ENCODE results near the gene ZC3H15.

The ZC3H15 gene

DNA sequence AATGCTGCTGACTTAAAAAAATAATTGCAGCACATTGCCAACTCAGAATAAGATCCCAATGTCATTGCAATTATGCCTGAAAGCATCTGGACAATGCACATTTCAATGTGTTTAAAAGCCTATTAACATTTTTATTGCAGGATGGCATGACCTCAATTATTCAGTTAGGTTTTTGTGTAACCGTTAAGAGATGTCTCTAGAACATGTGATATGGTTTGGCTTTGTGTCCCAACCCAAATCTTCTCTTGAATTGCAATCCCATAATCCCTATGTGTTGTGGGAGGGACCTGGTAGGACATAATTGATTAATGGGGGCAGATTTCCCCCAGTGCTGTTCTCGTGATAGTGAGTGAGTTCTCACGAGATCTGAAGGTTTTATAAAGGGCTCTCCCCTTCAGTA lies 43.2 kb upstream of the ZC3H15 start:
- no peak for TF ChIP-seq GABPA (IDR thresholded peaks at IDR 0.05; ENCODE audit: low read depth)
- TF ChIP-seq SPI1 (IDR thresholded peaks at IDR 0.05; ENCODE audit: borderline replicate concordance, low read depth) = no peak
- TF ChIP-seq POLR2AphosphoS5 (IDR thresholded peaks at IDR 0.05; ENCODE audit: low read depth) = no peak
- TF ChIP-seq, protein P1, sequence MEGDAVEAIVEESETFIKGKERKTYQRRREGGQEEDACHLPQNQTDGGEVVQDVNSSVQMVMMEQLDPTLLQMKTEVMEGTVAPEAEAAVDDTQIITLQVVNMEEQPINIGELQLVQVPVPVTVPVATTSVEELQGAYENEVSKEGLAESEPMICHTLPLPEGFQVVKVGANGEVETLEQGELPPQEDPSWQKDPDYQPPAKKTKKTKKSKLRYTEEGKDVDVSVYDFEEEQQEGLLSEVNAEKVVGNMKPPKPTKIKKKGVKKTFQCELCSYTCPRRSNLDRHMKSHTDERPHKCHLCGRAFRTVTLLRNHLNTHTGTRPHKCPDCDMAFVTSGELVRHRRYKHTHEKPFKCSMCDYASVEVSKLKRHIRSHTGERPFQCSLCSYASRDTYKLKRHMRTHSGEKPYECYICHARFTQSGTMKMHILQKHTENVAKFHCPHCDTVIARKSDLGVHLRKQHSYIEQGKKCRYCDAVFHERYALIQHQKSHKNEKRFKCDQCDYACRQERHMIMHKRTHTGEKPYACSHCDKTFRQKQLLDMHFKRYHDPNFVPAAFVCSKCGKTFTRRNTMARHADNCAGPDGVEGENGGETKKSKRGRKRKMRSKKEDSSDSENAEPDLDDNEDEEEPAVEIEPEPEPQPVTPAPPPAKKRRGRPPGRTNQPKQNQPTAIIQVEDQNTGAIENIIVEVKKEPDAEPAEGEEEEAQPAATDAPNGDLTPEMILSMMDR (IDR thresholded peaks at IDR 0.05; ENCODE audit: insufficient read depth, low read length) = no peak
- TF ChIP-seq, protein P2, sequence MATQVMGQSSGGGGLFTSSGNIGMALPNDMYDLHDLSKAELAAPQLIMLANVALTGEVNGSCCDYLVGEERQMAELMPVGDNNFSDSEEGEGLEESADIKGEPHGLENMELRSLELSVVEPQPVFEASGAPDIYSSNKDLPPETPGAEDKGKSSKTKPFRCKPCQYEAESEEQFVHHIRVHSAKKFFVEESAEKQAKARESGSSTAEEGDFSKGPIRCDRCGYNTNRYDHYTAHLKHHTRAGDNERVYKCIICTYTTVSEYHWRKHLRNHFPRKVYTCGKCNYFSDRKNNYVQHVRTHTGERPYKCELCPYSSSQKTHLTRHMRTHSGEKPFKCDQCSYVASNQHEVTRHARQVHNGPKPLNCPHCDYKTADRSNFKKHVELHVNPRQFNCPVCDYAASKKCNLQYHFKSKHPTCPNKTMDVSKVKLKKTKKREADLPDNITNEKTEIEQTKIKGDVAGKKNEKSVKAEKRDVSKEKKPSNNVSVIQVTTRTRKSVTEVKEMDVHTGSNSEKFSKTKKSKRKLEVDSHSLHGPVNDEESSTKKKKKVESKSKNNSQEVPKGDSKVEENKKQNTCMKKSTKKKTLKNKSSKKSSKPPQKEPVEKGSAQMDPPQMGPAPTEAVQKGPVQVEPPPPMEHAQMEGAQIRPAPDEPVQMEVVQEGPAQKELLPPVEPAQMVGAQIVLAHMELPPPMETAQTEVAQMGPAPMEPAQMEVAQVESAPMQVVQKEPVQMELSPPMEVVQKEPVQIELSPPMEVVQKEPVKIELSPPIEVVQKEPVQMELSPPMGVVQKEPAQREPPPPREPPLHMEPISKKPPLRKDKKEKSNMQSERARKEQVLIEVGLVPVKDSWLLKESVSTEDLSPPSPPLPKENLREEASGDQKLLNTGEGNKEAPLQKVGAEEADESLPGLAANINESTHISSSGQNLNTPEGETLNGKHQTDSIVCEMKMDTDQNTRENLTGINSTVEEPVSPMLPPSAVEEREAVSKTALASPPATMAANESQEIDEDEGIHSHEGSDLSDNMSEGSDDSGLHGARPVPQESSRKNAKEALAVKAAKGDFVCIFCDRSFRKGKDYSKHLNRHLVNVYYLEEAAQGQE (IDR thresholded peaks at IDR 0.05; ENCODE audit: insufficient replicate concordance, low read depth) = no peak
- Histone ChIP-seq H3K27me3 (ENCODE audit: insufficient read depth, poor library complexity, severe bottlenecking) (no peaks in the 10 kb centered on the region), H3K4me3 (replicated peaks; ENCODE audit: insufficient read depth, low read length) (no peak overlapping the region), H3K27ac (replicated peaks) (no peak overlapping the region)
- DNase-seq (ENCODE audit: low read depth in 1 of 2, low spot score in 1 of 2) = no peak

DNA sequence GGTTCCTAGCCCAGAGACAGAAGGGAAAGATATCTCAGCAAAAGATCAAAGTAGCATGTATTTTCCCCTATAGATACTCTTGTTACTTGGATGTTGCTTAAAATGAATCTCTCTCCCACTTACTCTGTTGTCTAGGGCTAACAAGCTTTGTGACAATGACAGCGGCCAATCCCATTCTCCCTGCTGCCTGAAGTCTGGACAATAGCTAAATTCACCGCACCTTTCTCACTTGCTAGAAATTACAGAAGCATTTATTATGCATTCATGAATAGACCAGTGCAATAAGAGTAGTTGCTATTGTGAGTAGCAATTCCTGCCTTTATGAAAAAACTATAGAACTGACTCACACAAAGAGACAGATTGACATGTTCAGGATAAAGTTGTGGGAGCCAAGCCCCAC lies 42.2 kb upstream of the ZC3H15 start:
- no peak overlapping the region for H3K4me3 ChIP-seq (replicated peaks; ENCODE audit: insufficient read depth, low read length)
- no peak for TF ChIP-seq POLR2AphosphoS5 (IDR thresholded peaks at IDR 0.05; ENCODE audit: low read depth)
- TF ChIP-seq, protein P2 (IDR thresholded peaks at IDR 0.05; ENCODE audit: insufficient replicate concordance, low read depth) = no peak
- TF ChIP-seq, protein P1 (IDR thresholded peaks at IDR 0.05; ENCODE audit: insufficient read depth, low read length) = no peak
- no peak for DNase-seq (ENCODE audit: low read depth in 1 of 2, low spot score in 1 of 2)
- no peak overlapping the region for H3K27ac ChIP-seq (replicated peaks)
- no peaks in the 10 kb centered on the region for H3K27me3 ChIP-seq (ENCODE audit: insufficient read depth, poor library complexity, severe bottlenecking)

DNA sequence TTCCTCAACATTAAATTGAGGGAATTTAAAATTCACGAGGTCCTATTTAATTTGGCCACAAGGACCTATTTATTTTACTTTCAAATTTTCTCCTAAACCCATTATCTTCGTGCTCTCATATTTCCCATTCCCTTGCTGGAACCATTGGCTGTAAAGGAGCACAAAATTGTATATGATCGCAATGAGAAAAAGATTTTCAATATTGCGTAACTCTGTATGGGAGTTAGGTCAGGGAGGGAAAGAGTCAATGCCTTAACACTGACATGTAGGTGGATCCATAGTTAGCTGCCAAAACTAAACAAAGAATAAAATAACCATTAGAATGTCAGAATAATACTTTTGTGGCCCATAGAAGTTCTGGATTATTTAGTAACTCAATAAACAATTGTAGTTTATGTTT lies 40.6 kb upstream of the ZC3H15 start:
- TF ChIP-seq, protein P1 (IDR thresholded peaks at IDR 0.05; ENCODE audit: insufficient read depth, low read length) = no peak
- TF ChIP-seq, protein P2 (IDR thresholded peaks at IDR 0.05; ENCODE audit: insufficient replicate concordance, low read depth) = no peak
- TF ChIP-seq POLR2AphosphoS5 (IDR thresholded peaks at IDR 0.05; ENCODE audit: low read depth) = no peak
- no peak for TF ChIP-seq SPI1 (IDR thresholded peaks at IDR 0.05; ENCODE audit: borderline replicate concordance, low read depth)
- no peak for TF ChIP-seq GABPA (IDR thresholded peaks at IDR 0.05; ENCODE audit: low read depth)
- Histone ChIP-seq H3K4me3 (replicated peaks; ENCODE audit: insufficient read depth, low read length) (no peak overlapping the region), H3K27me3 (ENCODE audit: insufficient read depth, poor library complexity, severe bottlenecking) (no peaks in the 10 kb centered on the region), H3K27ac (replicated peaks) (no peak overlapping the region)
- no peak for DNase-seq (ENCODE audit: low read depth in 1 of 2, low spot score in 1 of 2)

Data from HL-60 (cell line).